OCI-LY7 (cell line): ENCODE measurements around the gene METTL1. TPM values are rescaled to one million over a fixed set of nuclear protein-coding genes. Genes with fewer than 3 reads are reported as not detected.

Experiments used
- BruUV-seq: library from RNA; stranded (reverse); fragments of 400-500 nt; replicated peaks from 2 replicates; lab custom pipeline; 2021; lab: Mats Ljungman, UMichigan
- CTCF ChIA-PET: fragments of 300-600 bp; sonication (Branson Sonifier 250); formaldehyde crosslinking; loops from one replicate; lab custom pipeline; 2022; ENCODE audit warnings: antibody characterized with exemption; ENCODE audit not compliant: unreplicated experiment; lab: Charles Lee
- POLR2A ChIA-PET: fragments of 300-600 bp; sonication (Branson Sonifier 250); formaldehyde crosslinking; loops from one replicate; lab custom pipeline; 2022; ENCODE audit warnings: antibody characterized with exemption; lab: Charles Lee
- DNase-seq: peaks from one replicate; pipeline ENCODE4 v3.0.0-alpha.2; 2015; ENCODE audit warnings: low spot score
- H2AFZ ChIP-seq: fragments of 200-600 bp; sonication (generic), shearing (Covaris generic); 2 replicates; pipeline ENCODE4 v1.6.1; 2014; ENCODE audit warnings: mild to moderate bottlenecking, antibody characterized with exemption, low read length, moderate library complexity
- H3K27ac ChIP-seq: fragments of 200-600 bp; sonication (generic); 2 replicates; pipeline ENCODE4 v1.5.1; 2014; ENCODE audit warnings: mixed run types, low read depth, mild to moderate bottlenecking, moderate library complexity, low read length, inconsistent platforms; ENCODE audit not compliant: poor library complexity, severe bottlenecking
- H3K36me3 ChIP-seq: fragments of 200-600 bp; sonication (generic); 2 replicates; pipeline ENCODE4 v1.6.1; 2014; ENCODE audit warnings: mild to moderate bottlenecking, antibody characterized with exemption, low read length, moderate library complexity, mixed read lengths; ENCODE audit not compliant: insufficient read depth
- H3K4me1 ChIP-seq: fragments of 200-600 bp; sonication (generic); 2 replicates; pipeline ENCODE4 v1.5.1; 2014; ENCODE audit warnings: mild to moderate bottlenecking, low read length; ENCODE audit not compliant: insufficient read depth, poor library complexity, severe bottlenecking
- H3K4me2 ChIP-seq: fragments of 200-600 bp; sonication (generic); 2 replicates; pipeline ENCODE4 v1.6.1; 2014; ENCODE audit warnings: mild to moderate bottlenecking, low read length
- H3K4me3 ChIP-seq: fragments of 200-600 bp; sonication (generic); 2 replicates; pipeline ENCODE4 v1.5.1; 2014; ENCODE audit warnings: mild to moderate bottlenecking, low read depth, low read length; ENCODE audit not compliant: poor library complexity, severe bottlenecking
- H3K79me2 ChIP-seq: fragments of 200-600 bp; sonication (generic); 2 replicates; pipeline ENCODE4 v1.6.1; 2016; ENCODE audit warnings: low read depth, mild to moderate bottlenecking, low read length, moderate library complexity, mixed read lengths; ENCODE audit not compliant: insufficient read depth
- H3K9me2 ChIP-seq: fragments of 200-600 bp; sonication (generic); 2 replicates; pipeline ENCODE4 v1.6.1; 2016; ENCODE audit warnings: mild to moderate bottlenecking, low read length, mixed read lengths; ENCODE audit not compliant: insufficient read depth
- H3K9me3 ChIP-seq: fragments of 200-600 bp; sonication (generic); 2 replicates; pipeline ENCODE4 v1.6.1; 2014; ENCODE audit warnings: mild to moderate bottlenecking, mixed run types, low read length, mixed read lengths
- H4K20me1 ChIP-seq: fragments of 200-600 bp; sonication (generic); 2 replicates; pipeline ENCODE4 v1.6.1; 2014; ENCODE audit warnings: mild to moderate bottlenecking, antibody characterized with exemption, low read length, moderate library complexity, mixed read lengths; ENCODE audit not compliant: insufficient read depth
- EZH2phosphoT487 ChIP-seq: fragments of 200-600 bp; sonication (generic); IDR thresholded peaks from 2 replicates; pipeline ENCODE4 v1.6.1; 2018; ENCODE audit warnings: low read depth, borderline replicate concordance, mild to moderate bottlenecking, mixed run types, antibody characterized with exemption, low read length, moderate library complexity, mixed read lengths
- intact Hi-C: fragments of 100-400 bp; cut with micrococcal nuclease; formaldehyde crosslinking; loops from one replicate; pipeline ENCODE4 v1.10.0; 2022; ENCODE audit not compliant: unreplicated experiment
- total RNA-seq, 2 experiments: library from RNA; depleted of rRNA in 1 of 2; stranded (reverse); fragments of >200 nt in 1 of 2; shearing (Covaris generic) in 1 of 2; gene quantifications; 2 replicates each; pipeline ENCODE4 v1.2.3, GENCODE V29; 2014 to 2022
- TF ChIP-seq, protein P1 (sequence below): fragments of 200-600 bp; sonication (generic); conservative IDR thresholded peaks from 2 replicates; pipeline ENCODE4 v1.5.1; 2014; ENCODE audit warnings: mild to moderate bottlenecking, antibody characterized with exemption, low read length, moderate library complexity, mixed read lengths

METTL1 gene
- total RNA-seq, 2 experiments from 2014 or later, result 22.2 to 23.6 TPM

- H3K4me3 ChIP-seq, result no peak overlapping the region
- H3K9me3 ChIP-seq, result no peaks in the 10 kb centered on the region
- H3K79me2 ChIP-seq, result no peaks in the 10 kb centered on the region
- no peaks in the 10 kb centered on the region for H3K9me2 ChIP-seq
- H2AFZ ChIP-seq, result no peak overlapping the region
- H3K4me1 ChIP-seq, result peaks cover 16% of the 10 kb centered on the region
- ChIA-PET POLR2A (no interaction called here), CTCF (no interaction called here)
- DNase-seq, result no peak
- no peak for TF ChIP-seq EZH2phosphoT487
- TF ChIP-seq, protein P1, sequence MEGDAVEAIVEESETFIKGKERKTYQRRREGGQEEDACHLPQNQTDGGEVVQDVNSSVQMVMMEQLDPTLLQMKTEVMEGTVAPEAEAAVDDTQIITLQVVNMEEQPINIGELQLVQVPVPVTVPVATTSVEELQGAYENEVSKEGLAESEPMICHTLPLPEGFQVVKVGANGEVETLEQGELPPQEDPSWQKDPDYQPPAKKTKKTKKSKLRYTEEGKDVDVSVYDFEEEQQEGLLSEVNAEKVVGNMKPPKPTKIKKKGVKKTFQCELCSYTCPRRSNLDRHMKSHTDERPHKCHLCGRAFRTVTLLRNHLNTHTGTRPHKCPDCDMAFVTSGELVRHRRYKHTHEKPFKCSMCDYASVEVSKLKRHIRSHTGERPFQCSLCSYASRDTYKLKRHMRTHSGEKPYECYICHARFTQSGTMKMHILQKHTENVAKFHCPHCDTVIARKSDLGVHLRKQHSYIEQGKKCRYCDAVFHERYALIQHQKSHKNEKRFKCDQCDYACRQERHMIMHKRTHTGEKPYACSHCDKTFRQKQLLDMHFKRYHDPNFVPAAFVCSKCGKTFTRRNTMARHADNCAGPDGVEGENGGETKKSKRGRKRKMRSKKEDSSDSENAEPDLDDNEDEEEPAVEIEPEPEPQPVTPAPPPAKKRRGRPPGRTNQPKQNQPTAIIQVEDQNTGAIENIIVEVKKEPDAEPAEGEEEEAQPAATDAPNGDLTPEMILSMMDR, result 0 out of 2 replicates have a peak, but pooled peaks have one; percentile 12
- no peaks in the 10 kb centered on the region for H4K20me1 ChIP-seq
- H3K4me2 ChIP-seq, result no peak overlapping the region
- no peak overlapping the region for H3K27ac ChIP-seq
- BruUV-seq, result TSS peak; percentile 91
- peaks cover 54% of the 10 kb centered on the region for H3K36me3 ChIP-seq
- intact Hi-C loops, result no loop called here
Measured at GRCh38 chr12:57720606-57721595, 51.0 kb downstream of the METTL1 start.

- no peak overlapping the region for H3K4me2 ChIP-seq
- no peaks in the 10 kb centered on the region for H3K79me2 ChIP-seq
- intact Hi-C loops, result no loop called here
- no peak overlapping the region for H3K4me3 ChIP-seq
- peaks cover 55% of the 10 kb centered on the region for H3K36me3 ChIP-seq
- H3K9me3 ChIP-seq, result no peaks in the 10 kb centered on the region
- no peak overlapping the region for H3K27ac ChIP-seq
- TF ChIP-seq, protein P1, result no peak
- TF ChIP-seq EZH2phosphoT487, result no peak
- ChIA-PET POLR2A (interaction anchor here (0.6 to 1.0 kb wide), 2 partner anchors 10 to 183 kb away, joined by 3 to 4 read pairs; no protein-coding TSS in a partner anchor), CTCF (no interaction called here)
- H3K9me2 ChIP-seq, result no peaks in the 10 kb centered on the region
- no TSS peak for BruUV-seq
- peaks cover 20% of the 10 kb centered on the region for H3K4me1 ChIP-seq
- H2AFZ ChIP-seq, result no peak overlapping the region
- H4K20me1 ChIP-seq, result no peaks in the 10 kb centered on the region
- no peak for DNase-seq
Measured at GRCh38 chr12:57719777-57720605, 51.9 kb downstream of the METTL1 start.
